Measurements from ENCODE around the gene PNP. TPM values are rescaled to one million over a fixed set of nuclear protein-coding genes. Genes with fewer than 3 reads are reported as not detected.

PNP gene
- total and polyA plus RNA-seq, 10 donors, result 36.0 to 93.1 (median 64.8) TPM

DNA sequence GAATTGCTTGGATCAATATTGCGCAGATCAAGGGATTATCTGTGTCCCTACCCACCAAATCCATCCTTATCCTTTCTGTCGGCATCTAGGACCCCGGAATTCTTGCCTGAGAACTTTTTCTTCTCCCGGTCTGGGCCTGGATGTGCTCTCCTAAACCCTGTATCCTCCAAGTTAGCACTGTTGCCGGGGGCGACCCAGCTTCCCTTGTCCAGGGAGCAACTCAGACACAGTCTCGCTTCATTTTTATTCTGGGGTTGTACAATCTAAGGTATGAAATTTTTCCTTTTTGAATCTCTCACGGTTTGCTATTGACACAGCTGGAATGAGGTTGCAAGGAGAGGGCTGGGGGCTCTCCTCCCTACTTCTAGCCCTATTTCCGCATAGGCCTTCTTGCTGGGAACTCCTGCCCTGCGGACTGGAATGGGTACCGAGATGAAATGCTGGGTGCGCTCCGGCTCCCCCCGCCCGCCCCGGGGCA lies 403 bp upstream of the PNP start:
- Histone ChIP-seq H3K27me3 (replicated peaks in 1 of 7) (no peaks in the 10 kb centered on the region), H3K4me1 (peaks cover 14 to 56% (median 41%) of the 10 kb centered on the region in 6 donors), H3K36me3 (peaks cover 0 to 20% (median 17%) of the 10 kb centered on the region in 6 donors), H3K9me3 (no peaks in the 10 kb centered on the region), H3K4me3 (peak overlapping the region; percentile 69 to 94 (median 87)), H3K27ac (peak overlapping the region; percentile 86 to 95 (median 91))
- WGBS, 5 donors, result 32 to 35% (median 34%) methylated on average over 16 of the region's 16 CpGs
- TF ChIP-seq, protein P1, sequence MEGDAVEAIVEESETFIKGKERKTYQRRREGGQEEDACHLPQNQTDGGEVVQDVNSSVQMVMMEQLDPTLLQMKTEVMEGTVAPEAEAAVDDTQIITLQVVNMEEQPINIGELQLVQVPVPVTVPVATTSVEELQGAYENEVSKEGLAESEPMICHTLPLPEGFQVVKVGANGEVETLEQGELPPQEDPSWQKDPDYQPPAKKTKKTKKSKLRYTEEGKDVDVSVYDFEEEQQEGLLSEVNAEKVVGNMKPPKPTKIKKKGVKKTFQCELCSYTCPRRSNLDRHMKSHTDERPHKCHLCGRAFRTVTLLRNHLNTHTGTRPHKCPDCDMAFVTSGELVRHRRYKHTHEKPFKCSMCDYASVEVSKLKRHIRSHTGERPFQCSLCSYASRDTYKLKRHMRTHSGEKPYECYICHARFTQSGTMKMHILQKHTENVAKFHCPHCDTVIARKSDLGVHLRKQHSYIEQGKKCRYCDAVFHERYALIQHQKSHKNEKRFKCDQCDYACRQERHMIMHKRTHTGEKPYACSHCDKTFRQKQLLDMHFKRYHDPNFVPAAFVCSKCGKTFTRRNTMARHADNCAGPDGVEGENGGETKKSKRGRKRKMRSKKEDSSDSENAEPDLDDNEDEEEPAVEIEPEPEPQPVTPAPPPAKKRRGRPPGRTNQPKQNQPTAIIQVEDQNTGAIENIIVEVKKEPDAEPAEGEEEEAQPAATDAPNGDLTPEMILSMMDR (IDR thresholded peaks at IDR 0.05 in 8 of 11, conservative IDR thresholded peaks at IDR 0.05 in 3 of 11), result no peak
- TF ChIP-seq POLR2AphosphoS5 (IDR thresholded peaks at IDR 0.05), result no peak
- no peak for TF ChIP-seq POLR2A (IDR thresholded peaks at IDR 0.05)
- intact Hi-C loops (cut with DNase I; ENCODE audit: low total_unique reads), result loop anchor here (10.0 kb wide), 1 partner anchor 54 kb away; the partner anchor contains the start of gene TEP1
- DNase-seq, result peak; percentile 80

DNA sequence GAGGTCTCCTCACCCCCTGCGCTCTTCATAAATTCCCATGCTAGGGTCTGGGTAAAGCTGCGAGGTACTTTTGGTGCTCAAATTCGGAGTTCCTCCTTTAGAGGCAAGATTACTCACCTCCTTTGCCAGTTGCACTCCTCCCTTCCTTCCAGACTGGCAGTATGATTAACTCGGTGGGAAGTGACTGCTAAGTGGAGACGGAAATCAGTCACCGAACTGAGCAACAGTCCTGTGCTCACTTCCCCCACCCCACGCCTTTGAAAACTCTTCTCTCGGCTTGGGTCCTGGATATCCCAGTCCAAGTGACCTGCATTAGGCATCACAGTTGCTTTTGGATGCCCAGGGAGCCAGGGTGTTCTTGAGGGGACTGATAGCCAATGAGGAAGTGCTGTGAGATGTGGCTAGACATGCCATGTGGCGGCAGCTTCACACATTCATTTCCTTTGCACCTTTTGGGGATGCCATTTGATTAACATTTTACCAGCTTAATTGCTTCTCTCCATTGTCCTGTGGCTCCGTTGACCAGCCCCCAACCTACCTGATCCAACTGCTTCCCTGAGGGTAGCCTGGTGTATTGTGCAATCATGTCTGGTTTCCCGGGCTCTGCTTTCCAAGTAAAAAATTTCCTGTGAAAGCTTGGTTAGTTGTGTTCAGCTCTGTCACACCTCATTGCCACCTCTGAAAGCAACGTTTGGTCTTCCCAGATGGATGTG lies 840 bp downstream of the PNP start:
- Histone ChIP-seq H3K27me3 (replicated peaks in 1 of 7) (no peaks in the 10 kb centered on the region), H3K4me1 (peaks cover 14 to 60% (median 41%) of the 10 kb centered on the region in 6 donors), H3K27ac (peak overlapping the region; percentile 86 to 95 (median 91)), H3K36me3 (peaks cover 0 to 32% (median 29%) of the 10 kb centered on the region in 6 donors), H3K9me3 (no peaks in the 10 kb centered on the region), H3K4me3 (peak overlapping the region; percentile 69 to 94 (median 87))
- intact Hi-C loops (cut with DNase I; ENCODE audit: low total_unique reads), result loop anchor here (10.0 kb wide), 2 partner anchors 55 to 215 kb away; partner anchors contain the start of genes ANG, RNASE4 and TEP1
- DNase-seq, result peak; percentile 81
- TF ChIP-seq POLR2AphosphoS5 (IDR thresholded peaks at IDR 0.05) (peak in 1 of 3 donors; percentile 51), POLR2A (IDR thresholded peaks at IDR 0.05) (peak in 1 of 3 donors; percentile 47)
- TF ChIP-seq, protein P1 (IDR thresholded peaks at IDR 0.05 in 8 of 11, conservative IDR thresholded peaks at IDR 0.05 in 3 of 11), result no peak
- 0 to 1% (median 1%) methylated on average over 12 of the region's 12 CpGs for WGBS, 5 donors

DNA sequence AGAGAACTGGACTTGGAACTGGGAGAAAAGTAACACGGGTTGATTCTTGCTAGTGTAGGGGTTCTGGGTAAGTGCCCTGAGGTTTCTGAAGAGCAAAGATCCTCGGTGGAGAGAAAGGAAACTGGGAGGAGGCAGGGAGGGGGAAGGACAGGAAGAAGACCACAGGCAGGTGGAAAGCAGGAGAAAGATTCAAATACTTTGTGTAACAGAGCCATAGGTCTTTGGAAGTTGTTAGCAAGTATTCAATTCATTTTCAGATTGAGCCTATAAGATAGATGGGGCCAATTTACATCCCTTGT lies 1.3 kb downstream of the PNP start:
- H3K9me3 ChIP-seq, result no peaks in the 10 kb centered on the region
- peaks cover 0 to 37% (median 34%) of the 10 kb centered on the region in 6 donors for H3K36me3 ChIP-seq
- 0 to 3% (median 3%) methylated on average over 2 of the region's 2 CpGs for WGBS, 5 donors
- TF ChIP-seq POLR2A (IDR thresholded peaks at IDR 0.05), result no peak
- TF ChIP-seq POLR2AphosphoS5 (IDR thresholded peaks at IDR 0.05), result no peak
- TF ChIP-seq, protein P1 (IDR thresholded peaks at IDR 0.05 in 8 of 11, conservative IDR thresholded peaks at IDR 0.05 in 3 of 11), result no peak
- H3K27ac ChIP-seq, result peak overlapping the region; percentile 86 to 95 (median 91)
- no peak for DNase-seq
- peaks cover 14 to 60% (median 42%) of the 10 kb centered on the region in 6 donors for H3K4me1 ChIP-seq
- peak overlapping the region; percentile 69 to 94 (median 87) for H3K4me3 ChIP-seq
- intact Hi-C loops (cut with DNase I; ENCODE audit: low total_unique reads), result loop anchor here (10.0 kb wide), 1 partner anchor 214 kb away; the partner anchor contains the start of genes ANG and RNASE4
- no peaks in the 10 kb centered on the region for H3K27me3 ChIP-seq (replicated peaks in 1 of 7)

All from spleen (tissue), 11 donors.